OCI-LY1 (cell line): ENCODE measurements around the gene MAPK11.

ENCODE experiments used
- H2AFZ ChIP-seq: fragments of 200-600 bp; sonication (generic), shearing (Covaris generic); 2 replicates; pipeline ENCODE4 v1.6.0; 2014; ENCODE audit warnings: antibody characterized with exemption, mild to moderate bottlenecking, low read length
- H3F3A ChIP-seq: fragments of 200-600 bp; sonication (generic), shearing (Covaris generic); 2 replicates; pipeline ENCODE4 v1.6.0; 2014; ENCODE audit warnings: mild to moderate bottlenecking, antibody characterized with exemption, low read length, moderate library complexity; ENCODE audit not compliant: insufficient read depth
- H3K27ac ChIP-seq: fragments of 200-600 bp; sonication (generic); 2 replicates; pipeline ENCODE4 v1.5.1; 2014; ENCODE audit warnings: low read length, mixed run types, mild to moderate bottlenecking, low read depth; ENCODE audit not compliant: poor library complexity, severe bottlenecking
- H3K27me3 ChIP-seq: fragments of 200-600 bp; sonication (generic); 2 replicates; pipeline ENCODE4 v1.6.0; 2014; ENCODE audit warnings: antibody characterized with exemption, mild to moderate bottlenecking, low read length, moderate library complexity; ENCODE audit not compliant: insufficient read depth
- H3K36me3 ChIP-seq: fragments of 200-600 bp; sonication (generic); 2 replicates; pipeline ENCODE4 v1.6.1; 2014; ENCODE audit warnings: mild to moderate bottlenecking, antibody characterized with exemption, low read length, moderate library complexity, mixed read lengths; ENCODE audit not compliant: insufficient read depth
- H3K4me1 ChIP-seq: fragments of 200-600 bp; sonication (generic); 2 replicates; pipeline ENCODE4 v1.5.1; 2014; ENCODE audit warnings: mild to moderate bottlenecking, low read length, moderate library complexity; ENCODE audit not compliant: insufficient read depth, severe bottlenecking
- H3K4me2 ChIP-seq: fragments of 200-600 bp; sonication (generic), shearing (Covaris generic); 2 replicates; pipeline ENCODE4 v1.6.1; 2014; ENCODE audit warnings: low read length
- H3K4me3 ChIP-seq: fragments of 200-600 bp; sonication (generic); 2 replicates; pipeline ENCODE4 v1.5.1; 2014; ENCODE audit warnings: low read length, low read depth, mild to moderate bottlenecking, mixed read lengths; ENCODE audit not compliant: poor library complexity, severe bottlenecking
- H3K79me2 ChIP-seq: fragments of 200-600 bp; shearing (Covaris generic); 2 replicates; pipeline ENCODE4 v1.6.1; 2016; ENCODE audit warnings: mixed run types, low read length, mixed read lengths; ENCODE audit not compliant: insufficient read depth
- H3K9ac ChIP-seq: fragments of 200-600 bp; sonication (generic), shearing (Covaris generic); 2 replicates; pipeline ENCODE4 v1.6.1; 2014; ENCODE audit warnings: mild to moderate bottlenecking, low read length, mixed read lengths
- H3K9me2 ChIP-seq: fragments of 200-600 bp; sonication (generic), shearing (Covaris generic); 2 replicates; pipeline ENCODE4 v1.6.1; 2014; ENCODE audit warnings: low read depth, mild to moderate bottlenecking, low read length, mixed read lengths
- H3K9me3 ChIP-seq: fragments of 200-600 bp; shearing (Covaris generic); 2 replicates; pipeline ENCODE4 v1.6.1; 2014; ENCODE audit warnings: low read length, mixed read lengths
- H4K20me1 ChIP-seq: fragments of 200-600 bp; sonication (generic), shearing (Covaris generic); 2 replicates; pipeline ENCODE4 v1.6.0; 2016; ENCODE audit warnings: mild to moderate bottlenecking, low read length; ENCODE audit not compliant: insufficient read depth
- CTCF ChIP-seq: fragments of 200-600 bp; sonication (generic), shearing (Covaris generic); IDR thresholded peaks from 2 replicates; pipeline ENCODE4 v1.5.1; 2017; ENCODE audit warnings: mild to moderate bottlenecking, antibody characterized with exemption, low read length, moderate library complexity, mixed read lengths
- EZH2 ChIP-seq: fragments of 200-600 bp; sonication (generic), shearing (Covaris generic); IDR thresholded peaks from 2 replicates; pipeline ENCODE4 v1.8.0; 2017; ENCODE audit warnings: borderline replicate concordance, mixed run types, mild to moderate bottlenecking, antibody characterized with exemption, low read length, moderate library complexity, mixed read lengths

MAPK11 gene

GRCh38 chr22:50281384-50281760, 11.2 kb upstream of the MAPK11 start:
- no peak for TF ChIP-seq EZH2
- TF ChIP-seq CTCF: no peak
- Histone ChIP-seq H2AFZ (no peak overlapping the region), H3K9ac (no peak overlapping the region), H3K36me3 (no peaks in the 10 kb centered on the region), H3K9me3 (no peaks in the 10 kb centered on the region), H3K27me3 (peaks cover 15% of the 10 kb centered on the region), H3F3A (no peaks in the 10 kb centered on the region), H3K79me2 (no peaks in the 10 kb centered on the region), H3K4me1 (no peaks in the 10 kb centered on the region), H3K27ac (no peak overlapping the region), H3K9me2 (no peaks in the 10 kb centered on the region), H4K20me1 (no peaks in the 10 kb centered on the region), H3K4me3 (no peak overlapping the region), H3K4me2 (no peak overlapping the region)

GRCh38 chr22:50280708-50281383, 10.7 kb upstream of the MAPK11 start:
- no peak for TF ChIP-seq EZH2
- no peak for TF ChIP-seq CTCF
- no peak overlapping the region for H3K4me3 ChIP-seq
- no peaks in the 10 kb centered on the region for H3F3A ChIP-seq
- H3K27ac ChIP-seq: no peak overlapping the region
- H3K4me2 ChIP-seq: no peak overlapping the region
- H3K9me3 ChIP-seq: no peaks in the 10 kb centered on the region
- no peak overlapping the region for H3K9ac ChIP-seq
- no peaks in the 10 kb centered on the region for H3K36me3 ChIP-seq
- H2AFZ ChIP-seq: no peak overlapping the region
- no peaks in the 10 kb centered on the region for H3K9me2 ChIP-seq
- no peaks in the 10 kb centered on the region for H3K4me1 ChIP-seq
- H3K27me3 ChIP-seq: peaks cover 10% of the 10 kb centered on the region; the same call in 1 of the 2 replicates
- H4K20me1 ChIP-seq: no peaks in the 10 kb centered on the region
- H3K79me2 ChIP-seq: no peaks in the 10 kb centered on the region

GRCh38 chr22:50280022-50280707, 10.0 kb upstream of the MAPK11 start:
- H4K20me1 ChIP-seq: no peaks in the 10 kb centered on the region
- H3K27me3 ChIP-seq: peaks cover 7% of the 10 kb centered on the region; the same call in 1 of the 2 replicates
- no peak for TF ChIP-seq EZH2
- no peak for TF ChIP-seq CTCF
- H3K9me2 ChIP-seq: no peaks in the 10 kb centered on the region
- H3K27ac ChIP-seq: no peak overlapping the region
- no peak overlapping the region for H3K4me2 ChIP-seq
- no peaks in the 10 kb centered on the region for H3F3A ChIP-seq
- no peaks in the 10 kb centered on the region for H3K9me3 ChIP-seq
- H2AFZ ChIP-seq: no peak overlapping the region
- no peaks in the 10 kb centered on the region for H3K79me2 ChIP-seq
- no peaks in the 10 kb centered on the region for H3K4me1 ChIP-seq
- H3K4me3 ChIP-seq: no peak overlapping the region
- no peak overlapping the region for H3K9ac ChIP-seq
- no peaks in the 10 kb centered on the region for H3K36me3 ChIP-seq
